Spleen (tissue), 11 donors: ENCODE results near the gene ARID5B. TPM values are rescaled to one million over a fixed set of nuclear protein-coding genes. Genes with fewer than 3 reads are reported as not detected.

Source experiments
- DNase-seq: peaks from one replicate; pipeline ENCODE4 v3.0.0-alpha.2; 2020
- H3K27ac ChIP-seq, 8 donors: fragments of 200-600 bp; sonication (generic) in 7 of 8; 1 replicate in 4 of 8; 2 replicates in 4 of 8; pipeline versions ENCODE4 v1.5.0 to v1.8.0; 2016 to 2021; ENCODE audit warnings: inconsistent platforms in 4 of 8, mild to moderate bottlenecking in 4 of 8, moderate library complexity in 1 of 8
- H3K27me3 ChIP-seq, 7 donors: fragments of 200-600 bp; sonication (generic) in 6 of 7; replicated peaks in 1 of 7; 1 replicate in 4 of 7; 2 replicates in 3 of 7; pipeline versions ENCODE4 v1.5.0 to v1.8.0; 2016 to 2021; ENCODE audit warnings: inconsistent platforms in 3 of 7, mild to moderate bottlenecking in 1 of 7
- H3K36me3 ChIP-seq, 6 donors: fragments of 200-600 bp; sonication (generic) in 5 of 6; 1 replicate in 4 of 6; 2 replicates in 2 of 6; pipeline versions ENCODE4 v1.5.0 to v1.8.0; 2016 to 2021; ENCODE audit warnings: inconsistent platforms in 2 of 6
- H3K4me1 ChIP-seq, 6 donors: fragments of 200-600 bp; sonication (generic) in 5 of 6; 1 replicate in 3 of 6; 2 replicates in 3 of 6; pipeline versions ENCODE4 v1.5.0 to v1.8.0; 2016 to 2021; ENCODE audit warnings: inconsistent platforms in 3 of 6
- H3K4me3 ChIP-seq, 8 donors: fragments of 200-600 bp; sonication (generic) in 7 of 8; 1 replicate in 4 of 8; 2 replicates in 4 of 8; pipeline versions ENCODE4 v1.5.0 to v1.8.0; 2016 to 2021; ENCODE audit warnings: inconsistent platforms in 4 of 8, mild to moderate bottlenecking in 4 of 8, moderate library complexity in 2 of 8
- H3K9me3 ChIP-seq, 8 donors: fragments of 200-600 bp; sonication (generic) in 7 of 8; 1 replicate in 4 of 8; 2 replicates in 4 of 8; pipeline versions ENCODE4 v1.5.0 to v1.8.0; 2016 to 2021; ENCODE audit warnings: inconsistent platforms in 4 of 8
- CTCF ChIP-seq, 11 experiments: fragments of 200-600 bp in 7 of 11; fragments of 450-650 bp in 4 of 11; sonication (generic) in 4 of 11; IDR thresholded peaks in 8 of 11; conservative IDR thresholded peaks in 3 of 11; 1 replicate in 7 of 11; 2 replicates in 4 of 11; pipeline versions ENCODE4 v1.4.0 to v1.8.0; 2016 to 2021; ENCODE audit warnings: antibody characterized with exemption in 11 of 11, inconsistent platforms in 4 of 11, mild to moderate bottlenecking in 1 of 11
- POLR2A ChIP-seq, 3 donors: fragments of 450-650 bp; IDR thresholded peaks; one replicate each; pipeline ENCODE4 v1.5.1; 2017; ENCODE audit warnings: antibody characterized with exemption in 3 of 3, mild to moderate bottlenecking in 1 of 3
- POLR2AphosphoS5 ChIP-seq, 3 donors: sonication (generic); formaldehyde crosslinking; IDR thresholded peaks; one replicate each; pipeline ENCODE4 v1.5.1; 2017; ENCODE audit warnings: antibody characterized with exemption in 3 of 3
- WGBS, 5 donors: extraction: QIAGEN DNeasy Blood & Tissue Kit in 3 of 5; methylation state at CpG; one replicate each; pipeline versions ENCODE4 v1.1.5 to v1.1.7; 2013 to 2018; 5-methylcytosine and 5-hydroxymethylcytosine counted together
- intact Hi-C: fragments of 100-400 bp; cut with DNase I; formaldehyde crosslinking; loops from one replicate; pipeline ENCODE4 v1.15.0; 2023; ENCODE audit warnings: low total_unique reads
- polyA plus RNA-seq, 3 donors: library from polyadenylated mRNA; stranded (reverse); fragments of 200-250 nt; gene quantifications; one replicate each; pipeline ENCODE4 v1.2.1, GENCODE V29; 2013
- total RNA-seq, 7 donors: library from RNA; depleted of rRNA in 3 of 7; stranded (reverse); fragments of >200 nt in 3 of 7; fragmentation: NEBNext Ultra II Directional in 4 of 7; extraction: Animal tissue kit (Norgen Biotek cat#: 25700) in 4 of 7; gene quantifications; one replicate each; pipeline versions ENCODE4 v1.1.0 to v1.2.1, GENCODE V29; 2016 to 2021
- donor health status: healthy with polysubstance abuse.
- donor health status: DM: no; HTN: no; CAD: no; lungs with moderate emphysema.
- donor health status: DM: no; HTN: no; CAD: no.
- donor health status: Bipolar disorder and iron deficiency.
- donor health status: healthy.
- donor health status: DM: no; HTN: no; CAD: no.
- donor health status: DM: yes; HTN: yes; CAD: no.

The ARID5B gene
- total and polyA plus RNA-seq, 10 donors = 5.6 to 70.7 (median 46.2) TPM

- TF ChIP-seq CTCF (IDR thresholded peaks at IDR 0.05 in 8 of 11, conservative IDR thresholded peaks at IDR 0.05 in 3 of 11) (no peak), POLR2A (IDR thresholded peaks at IDR 0.05) (no peak), POLR2AphosphoS5 (IDR thresholded peaks at IDR 0.05) (no peak)
- no peaks in the 10 kb centered on the region for H3K27me3 ChIP-seq
- intact Hi-C loops = no loop called here
Observed at GRCh38 chr10:61888744-61889143, 12.8 kb upstream of the ARID5B start.

GRCh38 chr10:61890430-61890829 is 11.1 kb upstream of the ARID5B start:
- no peak overlapping the region for H3K4me3 ChIP-seq
- intact Hi-C loops = loop anchor here (10.0 kb wide), 1 partner anchor 354 kb away; no protein-coding TSS in a partner anchor

More at GRCh38 chr10:61888744-61889143, 12.8 kb upstream of the ARID5B start:
- no peaks in the 10 kb centered on the region for H3K4me1 ChIP-seq
- H3K27ac ChIP-seq = no peak overlapping the region
- WGBS, 5 donors = 79 to 94% (median 84%) methylated on average over 1 of the region's 1 CpG
- H3K9me3 ChIP-seq = no peaks in the 10 kb centered on the region
- DNase-seq = no peak
- H3K4me3 ChIP-seq = no peak overlapping the region
- no peaks in the 10 kb centered on the region for H3K36me3 ChIP-seq

GRCh38 chr10:61890881-61891409 is 10.6 kb upstream of the ARID5B start:
- no peak overlapping the region for H3K27ac ChIP-seq
- WGBS, 5 donors = 88 to 95% (median 91%) methylated on average over 5 of the region's 5 CpGs
- no peak overlapping the region for H3K4me3 ChIP-seq
- H3K27me3 ChIP-seq = no peaks in the 10 kb centered on the region
- intact Hi-C loops = loop anchor here (10.0 kb wide), 1 partner anchor 354 kb away; no protein-coding TSS in a partner anchor
- H3K4me1 ChIP-seq = no peaks in the 10 kb centered on the region
- no peak for DNase-seq
- no peak for TF ChIP-seq POLR2A (IDR thresholded peaks at IDR 0.05)
- no peak for TF ChIP-seq POLR2AphosphoS5 (IDR thresholded peaks at IDR 0.05)
- no peak for TF ChIP-seq CTCF (IDR thresholded peaks at IDR 0.05 in 8 of 11, conservative IDR thresholded peaks at IDR 0.05 in 3 of 11)
- H3K36me3 ChIP-seq = no peaks in the 10 kb centered on the region
- no peaks in the 10 kb centered on the region for H3K9me3 ChIP-seq

More at GRCh38 chr10:61890430-61890829, 11.1 kb upstream of the ARID5B start:
- Histone ChIP-seq H3K27me3 (no peaks in the 10 kb centered on the region), H3K36me3 (no peaks in the 10 kb centered on the region), H3K4me1 (no peaks in the 10 kb centered on the region), H3K9me3 (no peaks in the 10 kb centered on the region), H3K27ac (no peak overlapping the region)
- DNase-seq = no peak
- TF ChIP-seq POLR2A (IDR thresholded peaks at IDR 0.05) (no peak), POLR2AphosphoS5 (IDR thresholded peaks at IDR 0.05) (no peak), CTCF (IDR thresholded peaks at IDR 0.05 in 8 of 11, conservative IDR thresholded peaks at IDR 0.05 in 3 of 11) (no peak)

- Histone ChIP-seq H3K4me1 (peaks cover 0 to 7% (median 4%) of the 10 kb centered on the region in 6 donors), H3K27ac (no peak overlapping the region), H3K27me3 (no peaks in the 10 kb centered on the region), H3K9me3 (no peaks in the 10 kb centered on the region), H3K36me3 (no peaks in the 10 kb centered on the region), H3K4me3 (no peak overlapping the region)
- no peak for DNase-seq
- TF ChIP-seq POLR2AphosphoS5 (IDR thresholded peaks at IDR 0.05) (no peak), CTCF (IDR thresholded peaks at IDR 0.05 in 8 of 11, conservative IDR thresholded peaks at IDR 0.05 in 3 of 11) (no peak), POLR2A (IDR thresholded peaks at IDR 0.05) (no peak)
- intact Hi-C loops = loop anchor here (10.0 kb wide), 1 partner anchor 353 kb away; no protein-coding TSS in a partner anchor
- WGBS, 5 donors = 77 to 89% (median 81%) methylated on average over 5 of the region's 5 CpGs
Observed at GRCh38 chr10:61891906-61892585, 9.5 kb upstream of the ARID5B start.
